Duodenal mucosa (tissue), 2 donors: ENCODE results near the gene CRKL.
A peak's percentile ranks its signal among the peaks of the same experiment; 100 is the strongest.

Experiments used
- H3K27ac ChIP-seq: one replicate; pipeline ENCODE4 v1.7.0; 2013; ENCODE audit warnings: low read depth, low read length
- H3K27me3 ChIP-seq, 2 donors: one replicate each; pipeline ENCODE4 v1.7.0; 2013; ENCODE audit warnings: low read length in 2 of 2, control low read depth in 1 of 2; ENCODE audit not compliant: insufficient read depth in 2 of 2, control insufficient read depth in 1 of 2
- H3K36me3 ChIP-seq, 2 donors: one replicate each; pipeline ENCODE4 v1.7.0; 2013; ENCODE audit warnings: low read length in 2 of 2, control low read depth in 1 of 2; ENCODE audit not compliant: insufficient read depth in 2 of 2, control insufficient read depth in 1 of 2
- H3K4me1 ChIP-seq, 2 donors: one replicate each; pipeline ENCODE4 v1.7.0; 2013; ENCODE audit warnings: low read length in 2 of 2, control low read depth in 1 of 2; ENCODE audit not compliant: insufficient read depth in 2 of 2, control insufficient read depth in 1 of 2
- H3K4me3 ChIP-seq, 2 donors: one replicate each; pipeline ENCODE4 v1.7.0; 2013; ENCODE audit warnings: low read length in 2 of 2, low read depth in 1 of 2
- H3K9ac ChIP-seq, 2 donors: one replicate each; pipeline ENCODE4 v1.7.0; 2013; ENCODE audit warnings: low read length in 2 of 2, low read depth in 1 of 2
- H3K9me3 ChIP-seq, 2 donors: one replicate each; pipeline ENCODE4 v1.7.0; 2013; ENCODE audit warnings: low read length in 2 of 2, control low read depth in 1 of 2; ENCODE audit not compliant: control insufficient read depth in 1 of 2

Gene CRKL

GRCh38 chr22:20981787-20982562 lies 64.8 kb downstream of the CRKL start, which contains the start of gene LZTR1:
Gene LZTR1 (plus strand): TSS chr22:20982297. CDS start chr22:20982372, 75 bp downstream.
- Histone ChIP-seq H3K36me3 (peaks cover 0 to 12% of the 10 kb centered on the region in 2 donors), H3K27ac (peak within 1 kb of the TSS; percentile 80), H3K9ac (peak within 1 kb of the TSS; percentile 82 to 89), H3K9me3 (peaks cover 6 to 7% of the 10 kb centered on the region in 2 donors), H3K4me1 (peaks cover 29 to 32% of the 10 kb centered on the region in 2 donors), H3K27me3 (no peaks in the 10 kb centered on the region), H3K4me3 (peak within 1 kb of the TSS; percentile 89)

- no peaks in the 10 kb centered on the region for H3K27me3 ChIP-seq
- H3K9me3 ChIP-seq: peaks cover 6 to 7% of the 10 kb centered on the region in 2 donors
- H3K36me3 ChIP-seq: peaks cover 0 to 14% of the 10 kb centered on the region in 2 donors
- peak overlapping the region; percentile 80 for H3K27ac ChIP-seq
- H3K4me1 ChIP-seq: peaks cover 29 to 32% of the 10 kb centered on the region in 2 donors
- H3K4me3 ChIP-seq: peak overlapping the region; percentile 89
- peak overlapping the region; percentile 82 to 89 for H3K9ac ChIP-seq
Observed at GRCh38 chr22:20982563-20982882, 65.3 kb downstream of the CRKL start.

- Histone ChIP-seq H3K27me3 (no peaks in the 10 kb centered on the region), H3K9ac (peak overlapping the region; percentile 82 to 89), H3K9me3 (peaks cover 6 to 7% of the 10 kb centered on the region in 2 donors), H3K27ac (no peak overlapping the region), H3K4me1 (peaks cover 29 to 32% of the 10 kb centered on the region in 2 donors), H3K36me3 (peaks cover 2 to 19% of the 10 kb centered on the region in 2 donors), H3K4me3 (peak overlapping the region; percentile 89)
Observed at GRCh38 chr22:20983081-20983771, 66.0 kb downstream of the CRKL start.

GRCh38 chr22:20985720-20986119 lies 68.5 kb downstream of the CRKL start:
- Histone ChIP-seq H3K4me3 (no peak overlapping the region), H3K4me1 (peaks cover 17 to 20% of the 10 kb centered on the region in 2 donors), H3K27me3 (no peaks in the 10 kb centered on the region), H3K36me3 (peaks cover 3 to 29% of the 10 kb centered on the region in 2 donors), H3K9me3 (no peaks in the 10 kb centered on the region), H3K9ac (no peak overlapping the region), H3K27ac (no peak overlapping the region)

- peaks cover 3 to 35% of the 10 kb centered on the region in 2 donors for H3K36me3 ChIP-seq
- H3K9ac ChIP-seq: no peak overlapping the region
- H3K9me3 ChIP-seq: no peaks in the 10 kb centered on the region
- no peaks in the 10 kb centered on the region for H3K27me3 ChIP-seq
- H3K4me1 ChIP-seq: peaks cover 11 to 13% of the 10 kb centered on the region in 2 donors
- no peak overlapping the region for H3K4me3 ChIP-seq
- no peak overlapping the region for H3K27ac ChIP-seq
Observed at GRCh38 chr22:20986365-20986764, 69.2 kb downstream of the CRKL start.

GRCh38 chr22:20987375-20987774 lies 70.2 kb downstream of the CRKL start:
- Histone ChIP-seq H3K36me3 (peaks cover 11 to 45% of the 10 kb centered on the region in 2 donors), H3K4me1 (peaks cover 8 to 10% of the 10 kb centered on the region in 2 donors), H3K9me3 (no peaks in the 10 kb centered on the region), H3K4me3 (no peak overlapping the region), H3K27me3 (no peaks in the 10 kb centered on the region), H3K27ac (no peak overlapping the region), H3K9ac (no peak overlapping the region)

GRCh38 chr22:20988573-20989322 lies 71.5 kb downstream of the CRKL start:
- Histone ChIP-seq H3K4me1 (no peaks in the 10 kb centered on the region), H3K9me3 (no peaks in the 10 kb centered on the region), H3K9ac (no peak overlapping the region), H3K36me3 (peaks cover 16 to 59% of the 10 kb centered on the region in 2 donors), H3K27ac (no peak overlapping the region), H3K4me3 (no peak overlapping the region), H3K27me3 (no peaks in the 10 kb centered on the region)

GRCh38 chr22:20989323-20990138 lies 72.3 kb downstream of the CRKL start:
- Histone ChIP-seq H3K4me1 (no peaks in the 10 kb centered on the region), H3K4me3 (no peak overlapping the region), H3K9me3 (no peaks in the 10 kb centered on the region), H3K9ac (no peak overlapping the region), H3K27ac (no peak overlapping the region), H3K36me3 (peaks cover 16 to 64% of the 10 kb centered on the region in 2 donors), H3K27me3 (no peaks in the 10 kb centered on the region)
